Adipocyte (in vitro differentiated cells): Measurements from ENCODE around the gene GALR3.
"Not testable (repeated sequence)": the region's sequence is repeated elsewhere in the genome, so short reads cannot be mapped to it uniquely, and the experiment has no call there.

Experiments
- DNase-seq: peaks from one replicate; pipeline ENCODE4 v3.0.0-alpha.2; 2015; ENCODE audit warnings: low read depth
- H3K27me3 ChIP-seq: replicated peaks from 2 replicates; pipeline ENCODE4 v1.7.0; 2013; ENCODE audit warnings: mild to moderate bottlenecking, low read length, moderate library complexity; ENCODE audit not compliant: control insufficient read depth, insufficient read depth
- H3K36me3 ChIP-seq: 2 replicates; pipeline ENCODE4 v1.7.0; 2013; ENCODE audit warnings: low read length, mild to moderate bottlenecking, moderate library complexity; ENCODE audit not compliant: control insufficient read depth, insufficient read depth, severe bottlenecking
- H3K4me1 ChIP-seq: 2 replicates; pipeline ENCODE4 v1.7.0; 2013; ENCODE audit warnings: mild to moderate bottlenecking, low read length, moderate library complexity; ENCODE audit not compliant: control insufficient read depth, insufficient read depth
- H3K4me3 ChIP-seq: 2 replicates; pipeline ENCODE4 v1.7.0; 2013; ENCODE audit warnings: mild to moderate bottlenecking, low read length, moderate library complexity
- H3K9ac ChIP-seq: 2 replicates; pipeline ENCODE4 v1.7.0; 2013; ENCODE audit warnings: mild to moderate bottlenecking, low read length, moderate library complexity
- H3K9me3 ChIP-seq: 2 replicates; pipeline ENCODE4 v1.7.0; 2013; ENCODE audit warnings: mild to moderate bottlenecking, low read length, moderate library complexity; ENCODE audit not compliant: control insufficient read depth

GALR3 gene

GRCh38 chr22:37792494-37792893, 30.7 kb upstream of the GALR3 start:
- Histone ChIP-seq H3K9ac (no peak overlapping the region), H3K9me3 (no peaks in the 10 kb centered on the region), H3K27me3 (no peaks in the 10 kb centered on the region), H3K4me1 (no peaks in the 10 kb centered on the region), H3K4me3 (no peak overlapping the region), H3K36me3 (no peaks in the 10 kb centered on the region)
- DNase-seq, result no peak

GRCh38 chr22:37794376-37794775, 28.8 kb upstream of the GALR3 start:
- H3K27me3 ChIP-seq, result no peaks in the 10 kb centered on the region
- no peak overlapping the region for H3K4me3 ChIP-seq
- no peaks in the 10 kb centered on the region for H3K9me3 ChIP-seq
- DNase-seq, result no peak
- no peaks in the 10 kb centered on the region for H3K4me1 ChIP-seq
- no peaks in the 10 kb centered on the region for H3K36me3 ChIP-seq
- H3K9ac ChIP-seq, result no peak overlapping the region

GRCh38 chr22:37796079-37796478, 27.1 kb upstream of the GALR3 start:
- Histone ChIP-seq H3K4me1 (no peaks in the 10 kb centered on the region), H3K4me3 (no peak overlapping the region), H3K36me3 (no peaks in the 10 kb centered on the region), H3K9me3 (no peaks in the 10 kb centered on the region), H3K27me3 (no peaks in the 10 kb centered on the region), H3K9ac (no peak overlapping the region)
- DNase-seq, result no peak

GRCh38 chr22:37797259-37797658, 25.9 kb upstream of the GALR3 start:
- H3K27me3 ChIP-seq, H3K4me1 ChIP-seq, H3K4me3 ChIP-seq, H3K9ac ChIP-seq, H3K36me3 ChIP-seq, DNase-seq, H3K9me3 ChIP-seq: not testable (repeated sequence)

- Histone ChIP-seq H3K9me3 (no peaks in the 10 kb centered on the region), H3K36me3 (no peaks in the 10 kb centered on the region)
These were observed 25.2 kb upstream of the GALR3 start for GRCh38 chr22:37797874-37798500.

GRCh38 chr22:37799979-37800378, 23.2 kb upstream of the GALR3 start:
- not testable (repeated sequence) for H3K27me3 ChIP-seq, H3K4me1 ChIP-seq, DNase-seq, H3K36me3 ChIP-seq, H3K4me3 ChIP-seq, H3K9me3 ChIP-seq, H3K9ac ChIP-seq

More at GRCh38 chr22:37797874-37798500, 25.2 kb upstream of the GALR3 start:
- H3K4me1 ChIP-seq, result peaks cover 8% of the 10 kb centered on the region
- no peaks in the 10 kb centered on the region for H3K27me3 ChIP-seq
- no peak overlapping the region for H3K9ac ChIP-seq
- H3K4me3 ChIP-seq, result no peak overlapping the region
- no peak for DNase-seq

- Histone ChIP-seq H3K9ac (peak overlapping the region; percentile 85), H3K27me3 (no peaks in the 10 kb centered on the region), H3K4me1 (peaks cover 25% of the 10 kb centered on the region), H3K9me3 (no peaks in the 10 kb centered on the region), H3K4me3 (peak overlapping the region; percentile 80), H3K36me3 (no peaks in the 10 kb centered on the region)
- DNase-seq, result no peak
These were observed 21.3 kb upstream of the GALR3 start for GRCh38 chr22:37801946-37802309.

- H3K4me1 ChIP-seq, result peaks cover 25% of the 10 kb centered on the region
- no peaks in the 10 kb centered on the region for H3K36me3 ChIP-seq
- no peaks in the 10 kb centered on the region for H3K9me3 ChIP-seq
- peak overlapping the region; percentile 85 for H3K9ac ChIP-seq
- DNase-seq, result peak; percentile 76
- no peaks in the 10 kb centered on the region for H3K27me3 ChIP-seq
- H3K4me3 ChIP-seq, result peak overlapping the region; percentile 80
These were observed 20.6 kb upstream of the GALR3 start for GRCh38 chr22:37802310-37803194.

GRCh38 chr22:37803195-37803638, 20.0 kb upstream of the GALR3 start:
- peaks cover 28% of the 10 kb centered on the region for H3K4me1 ChIP-seq
- H3K27me3 ChIP-seq, result no peaks in the 10 kb centered on the region
- peak overlapping the region; percentile 85 for H3K9ac ChIP-seq
- no peaks in the 10 kb centered on the region for H3K9me3 ChIP-seq
- DNase-seq, result no peak
- H3K36me3 ChIP-seq, result no peaks in the 10 kb centered on the region
- peak overlapping the region; percentile 80 for H3K4me3 ChIP-seq

GRCh38 chr22:37803639-37804351, 19.4 kb upstream of the GALR3 start:
- H3K27me3 ChIP-seq, result no peaks in the 10 kb centered on the region

GRCh38 chr22:37804352-37804880, 18.8 kb upstream of the GALR3 start:
- H3K27me3 ChIP-seq, result no peaks in the 10 kb centered on the region
- peak; percentile 22 for DNase-seq
- H3K9ac ChIP-seq, result peak overlapping the region; percentile 85

More at GRCh38 chr22:37803639-37804351, 19.4 kb upstream of the GALR3 start:
- Histone ChIP-seq H3K9me3 (no peaks in the 10 kb centered on the region), H3K4me1 (peaks cover 32% of the 10 kb centered on the region), H3K36me3 (no peaks in the 10 kb centered on the region), H3K4me3 (no peak overlapping the region), H3K9ac (peak overlapping the region; percentile 85)
- no peak for DNase-seq

More at GRCh38 chr22:37804352-37804880, 18.8 kb upstream of the GALR3 start:
- Histone ChIP-seq H3K36me3 (no peaks in the 10 kb centered on the region), H3K9me3 (no peaks in the 10 kb centered on the region), H3K4me3 (peak overlapping the region; percentile 88), H3K4me1 (peaks cover 32% of the 10 kb centered on the region)
